Immature natural killer cell (primary cell): Measurements from ENCODE around the gene PATJ. TPM values are rescaled to one million over a fixed set of nuclear protein-coding genes. Genes with fewer than 3 reads are reported as not detected.
A peak's percentile ranks its signal among the peaks of the same experiment; 100 is the strongest.

Experiments
- DNase-seq, 3 donors: peaks; one replicate each; pipeline ENCODE4 v3.0.0; 2022; ENCODE audit warnings: mixed read lengths in 1 of 3
- H3K27ac Mint-ChIP-seq, 6 donors: one replicate each; pipeline ENCODE4 v1.8.0; 2020; ENCODE audit warnings: mixed read lengths in 6 of 6, mild to moderate bottlenecking in 5 of 6, inconsistent platforms in 4 of 6, moderate library complexity in 3 of 6
- H3K27me3 Mint-ChIP-seq, 3 donors: one replicate each; pipeline ENCODE4 v1.8.0; 2020 to 2021; ENCODE audit warnings: low read depth in 3 of 3, mild to moderate bottlenecking in 3 of 3, mixed read lengths in 3 of 3, moderate library complexity in 3 of 3, inconsistent platforms in 1 of 3
- H3K36me3 Mint-ChIP-seq, 3 donors: one replicate each; pipeline ENCODE4 v1.8.0; 2020; ENCODE audit warnings: mixed read lengths in 3 of 3, inconsistent platforms in 2 of 3, mild to moderate bottlenecking in 2 of 3
- H3K4me1 Mint-ChIP-seq, 2 donors: one replicate each; pipeline ENCODE4 v1.8.0; 2020; ENCODE audit warnings: inconsistent platforms in 2 of 2, mild to moderate bottlenecking in 2 of 2, mixed read lengths in 2 of 2, moderate library complexity in 1 of 2
- H3K4me3 Mint-ChIP-seq, 5 donors: one replicate each; pipeline ENCODE4 v1.8.0; 2020; ENCODE audit warnings: mild to moderate bottlenecking in 5 of 5, mixed read lengths in 5 of 5, inconsistent platforms in 3 of 5, moderate library complexity in 3 of 5
- H3K9me3 Mint-ChIP-seq, 6 donors: one replicate each; pipeline ENCODE4 v1.8.0; 2020; ENCODE audit warnings: mild to moderate bottlenecking in 6 of 6, mixed read lengths in 6 of 6, inconsistent platforms in 4 of 6, moderate library complexity in 3 of 6
- polyA plus RNA-seq, 3 donors: library from polyadenylated mRNA; unstranded; fragments of 300-500 nt; fragmentation: Illumina TruSeq; gene quantifications; one replicate each; pipeline ENCODE4 v1.2.3, GENCODE V29; 2021

PATJ gene
- polyA plus RNA-seq, 3 donors from 2014 or later: 2.9 to 7.2 (median 5.9) TPM

GRCh38 chr1:62064829-62065407, 322.6 kb downstream of the PATJ start:
- Mint-ChIP-seq H3K36me3 (peaks cover 0 to 12% (median 8%) of the 10 kb centered on the region in 3 donors), H3K9me3 (no peaks in the 10 kb centered on the region), H3K4me3 (no peak overlapping the region), H3K27ac (no peak overlapping the region), H3K4me1 (no peaks in the 10 kb centered on the region), H3K27me3 (peaks cover 0 to 3% (median 0%) of the 10 kb centered on the region in 3 donors)
- DNase-seq: no peak

- no peaks in the 10 kb centered on the region for H3K4me1 Mint-ChIP-seq
- H3K9me3 Mint-ChIP-seq: no peaks in the 10 kb centered on the region
- no peaks in the 10 kb centered on the region for H3K27me3 Mint-ChIP-seq
- H3K27ac Mint-ChIP-seq: no peak overlapping the region
- DNase-seq: no peak
- H3K36me3 Mint-ChIP-seq: peaks cover 0 to 12% (median 8%) of the 10 kb centered on the region in 3 donors
- no peak overlapping the region for H3K4me3 Mint-ChIP-seq
Measured at GRCh38 chr1:62066713-62067112, 324.4 kb downstream of the PATJ start.

GRCh38 chr1:62068416-62068843, 326.1 kb downstream of the PATJ start:
- Mint-ChIP-seq H3K36me3 (peaks cover 0 to 8% (median 8%) of the 10 kb centered on the region in 3 donors), H3K27me3 (no peaks in the 10 kb centered on the region), H3K9me3 (no peaks in the 10 kb centered on the region), H3K4me1 (no peaks in the 10 kb centered on the region), H3K27ac (no peak overlapping the region), H3K4me3 (no peak overlapping the region)
- DNase-seq: no peak

GRCh38 chr1:62068978-62069377, 326.7 kb downstream of the PATJ start:
- H3K4me3 Mint-ChIP-seq: no peak overlapping the region
- H3K9me3 Mint-ChIP-seq: no peaks in the 10 kb centered on the region
- H3K4me1 Mint-ChIP-seq: no peaks in the 10 kb centered on the region
- no peaks in the 10 kb centered on the region for H3K27me3 Mint-ChIP-seq
- peaks cover 0 to 8% (median 8%) of the 10 kb centered on the region in 3 donors for H3K36me3 Mint-ChIP-seq
- no peak for DNase-seq
- H3K27ac Mint-ChIP-seq: no peak overlapping the region

- Mint-ChIP-seq H3K9me3 (no peaks in the 10 kb centered on the region), H3K27me3 (no peaks in the 10 kb centered on the region), H3K4me3 (no peak overlapping the region), H3K4me1 (no peaks in the 10 kb centered on the region), H3K27ac (no peak overlapping the region), H3K36me3 (peaks cover 0 to 8% (median 8%) of the 10 kb centered on the region in 3 donors)
- DNase-seq: no peak
Measured at GRCh38 chr1:62070384-62071011, 328.2 kb downstream of the PATJ start.

GRCh38 chr1:62071695-62072094, 329.4 kb downstream of the PATJ start:
- Mint-ChIP-seq H3K4me1 (no peaks in the 10 kb centered on the region), H3K9me3 (no peaks in the 10 kb centered on the region), H3K27me3 (no peaks in the 10 kb centered on the region), H3K36me3 (peaks cover 0 to 6% (median 2%) of the 10 kb centered on the region in 3 donors), H3K27ac (no peak overlapping the region), H3K4me3 (no peak overlapping the region)
- DNase-seq: no peak

GRCh38 chr1:62076286-62076685, 334.0 kb downstream of the PATJ start:
- Mint-ChIP-seq H3K27me3 (no peaks in the 10 kb centered on the region), H3K27ac (no peak overlapping the region), H3K4me1 (no peaks in the 10 kb centered on the region), H3K4me3 (no peak overlapping the region), H3K9me3 (no peaks in the 10 kb centered on the region), H3K36me3 (no peaks in the 10 kb centered on the region)
- DNase-seq: no peak

GRCh38 chr1:62077821-62078220, 335.5 kb downstream of the PATJ start:
- Mint-ChIP-seq H3K36me3 (no peaks in the 10 kb centered on the region), H3K4me3 (no peak overlapping the region), H3K27me3 (peaks cover 0 to 1% (median 0%) of the 10 kb centered on the region in 3 donors), H3K4me1 (no peaks in the 10 kb centered on the region), H3K27ac (no peak overlapping the region), H3K9me3 (no peaks in the 10 kb centered on the region)
- no peak for DNase-seq

- DNase-seq: peak; percentile 1 to 12 (median 2)
- Mint-ChIP-seq H3K4me3 (no peak overlapping the region), H3K4me1 (no peaks in the 10 kb centered on the region), H3K27me3 (peaks cover 0 to 1% (median 0%) of the 10 kb centered on the region in 3 donors), H3K9me3 (no peaks in the 10 kb centered on the region), H3K27ac (no peak overlapping the region), H3K36me3 (peaks cover 0 to 6% (median 0%) of the 10 kb centered on the region in 3 donors)
Measured at GRCh38 chr1:62082456-62083363, 340.4 kb downstream of the PATJ start.

GRCh38 chr1:62084310-62084890, 342.1 kb downstream of the PATJ start:
- Mint-ChIP-seq H3K36me3 (peaks cover 0 to 9% (median 0%) of the 10 kb centered on the region in 3 donors), H3K4me3 (no peak overlapping the region), H3K27me3 (peaks cover 0 to 1% (median 0%) of the 10 kb centered on the region in 3 donors), H3K4me1 (no peaks in the 10 kb centered on the region), H3K9me3 (no peaks in the 10 kb centered on the region), H3K27ac (no peak overlapping the region)
- no peak for DNase-seq

- H3K4me1 Mint-ChIP-seq: no peaks in the 10 kb centered on the region
- no peak overlapping the region for H3K27ac Mint-ChIP-seq
- H3K4me3 Mint-ChIP-seq: no peak overlapping the region
- peaks cover 0 to 9% (median 0%) of the 10 kb centered on the region in 3 donors for H3K36me3 Mint-ChIP-seq
- H3K9me3 Mint-ChIP-seq: no peaks in the 10 kb centered on the region
- H3K27me3 Mint-ChIP-seq: no peaks in the 10 kb centered on the region
- DNase-seq: no peak
Measured at GRCh38 chr1:62088439-62088838, 346.2 kb downstream of the PATJ start.

- Mint-ChIP-seq H3K4me3 (no peak overlapping the region), H3K27ac (no peak overlapping the region), H3K4me1 (no peaks in the 10 kb centered on the region), H3K27me3 (peaks cover 0 to 1% (median 0%) of the 10 kb centered on the region in 3 donors), H3K9me3 (no peaks in the 10 kb centered on the region), H3K36me3 (peaks cover 0 to 9% (median 0%) of the 10 kb centered on the region in 3 donors)
- DNase-seq: no peak
Measured at GRCh38 chr1:62089570-62089969, 347.3 kb downstream of the PATJ start.

- Mint-ChIP-seq H3K36me3 (peaks cover 0 to 9% (median 0%) of the 10 kb centered on the region in 3 donors), H3K27ac (no peak overlapping the region), H3K4me3 (no peak overlapping the region), H3K9me3 (no peaks in the 10 kb centered on the region), H3K27me3 (peaks cover 0 to 1% (median 0%) of the 10 kb centered on the region in 3 donors), H3K4me1 (no peaks in the 10 kb centered on the region)
- DNase-seq: no peak
Measured at GRCh38 chr1:62090016-62090415, 347.7 kb downstream of the PATJ start.

- no peak for DNase-seq
- peaks cover 0 to 6% (median 0%) of the 10 kb centered on the region in 3 donors for H3K36me3 Mint-ChIP-seq
- no peak overlapping the region for H3K4me3 Mint-ChIP-seq
- no peaks in the 10 kb centered on the region for H3K4me1 Mint-ChIP-seq
- H3K9me3 Mint-ChIP-seq: no peaks in the 10 kb centered on the region
- no peak overlapping the region for H3K27ac Mint-ChIP-seq
- peaks cover 0 to 4% (median 1%) of the 10 kb centered on the region in 3 donors for H3K27me3 Mint-ChIP-seq
Measured at GRCh38 chr1:62092110-62092509, 349.8 kb downstream of the PATJ start.
